BLaER1 (cell line): Measurements from ENCODE around the gene CBX3.
"Not testable (repeated sequence)": the region's sequence is repeated elsewhere in the genome, so short reads cannot be mapped to it uniquely, and the experiment has no call there.

ENCODE experiments used
- H3K27ac ChIP-seq: shearing (Covaris generic); formaldehyde crosslinking; 2 replicates; pipeline ENCODE4 v1.8.1; 2022
- H3K27me3 ChIP-seq: shearing (Covaris generic); formaldehyde crosslinking; 2 replicates; pipeline ENCODE4 v1.8.1; 2022
- H3K36me3 ChIP-seq: shearing (Covaris generic); formaldehyde crosslinking; 2 replicates; pipeline ENCODE4 v1.8.1; 2022
- H3K4me1 ChIP-seq: shearing (Covaris generic); formaldehyde crosslinking; 2 replicates; pipeline ENCODE4 v1.8.1; 2022
- H3K4me2 ChIP-seq: shearing (Covaris generic); formaldehyde crosslinking; 2 replicates; pipeline ENCODE4 v1.8.1; 2022
- H3K4me3 ChIP-seq: shearing (Covaris generic); formaldehyde crosslinking; 2 replicates; pipeline ENCODE4 v1.8.1; 2022
- H3K9ac ChIP-seq: shearing (Covaris generic); formaldehyde crosslinking; 2 replicates; pipeline ENCODE4 v1.8.1; 2022
- H3K9me3 ChIP-seq: shearing (Covaris generic); formaldehyde crosslinking; 2 replicates; pipeline ENCODE4 v1.8.1; 2022
- H4K20me1 ChIP-seq: shearing (Covaris generic); formaldehyde crosslinking; 2 replicates; pipeline ENCODE4 v1.8.1; 2022
- Cebpa-rat ChIP-seq: shearing (Covaris generic); IDR thresholded peaks from 2 replicates; pipeline ENCODE4 v1.8.1; 2022

Gene CBX3

DNA sequence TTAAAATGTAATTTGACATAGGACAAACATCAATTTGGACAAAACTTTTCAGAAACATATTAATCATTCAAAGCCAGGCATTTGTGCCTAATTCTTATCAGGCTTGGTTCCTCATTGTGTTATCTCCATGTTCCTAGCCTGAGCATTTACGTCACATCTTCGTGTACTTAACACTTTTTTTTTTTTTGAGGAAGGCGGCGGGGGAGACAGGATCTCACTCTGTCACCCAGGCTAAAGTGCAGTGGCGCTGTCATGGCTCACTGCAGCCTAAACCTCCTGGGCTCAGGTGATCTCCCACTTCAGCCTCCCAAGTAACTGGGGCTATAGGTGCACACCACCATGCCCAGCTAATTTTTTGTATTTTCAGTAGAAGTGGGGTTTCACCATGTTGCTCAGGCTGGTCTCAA lies 20.8 kb upstream of the CBX3 start:
- H3K9me3 ChIP-seq: 0 out of 2 replicates have a peak, but pooled peaks cover 4% of the 10 kb centered on the region
- no peak overlapping the region for H3K4me2 ChIP-seq
- no peaks in the 10 kb centered on the region for H3K4me1 ChIP-seq
- peaks cover 47% of the 10 kb centered on the region for H4K20me1 ChIP-seq
- no peak overlapping the region for H3K9ac ChIP-seq
- H3K27me3 ChIP-seq: no peaks in the 10 kb centered on the region
- H3K4me3 ChIP-seq: no peak overlapping the region
- H3K27ac ChIP-seq: no peak overlapping the region
- no peak for TF ChIP-seq Cebpa-rat
- H3K36me3 ChIP-seq: peaks cover 22% of the 10 kb centered on the region; the same call in 1 of the 2 replicates

DNA sequence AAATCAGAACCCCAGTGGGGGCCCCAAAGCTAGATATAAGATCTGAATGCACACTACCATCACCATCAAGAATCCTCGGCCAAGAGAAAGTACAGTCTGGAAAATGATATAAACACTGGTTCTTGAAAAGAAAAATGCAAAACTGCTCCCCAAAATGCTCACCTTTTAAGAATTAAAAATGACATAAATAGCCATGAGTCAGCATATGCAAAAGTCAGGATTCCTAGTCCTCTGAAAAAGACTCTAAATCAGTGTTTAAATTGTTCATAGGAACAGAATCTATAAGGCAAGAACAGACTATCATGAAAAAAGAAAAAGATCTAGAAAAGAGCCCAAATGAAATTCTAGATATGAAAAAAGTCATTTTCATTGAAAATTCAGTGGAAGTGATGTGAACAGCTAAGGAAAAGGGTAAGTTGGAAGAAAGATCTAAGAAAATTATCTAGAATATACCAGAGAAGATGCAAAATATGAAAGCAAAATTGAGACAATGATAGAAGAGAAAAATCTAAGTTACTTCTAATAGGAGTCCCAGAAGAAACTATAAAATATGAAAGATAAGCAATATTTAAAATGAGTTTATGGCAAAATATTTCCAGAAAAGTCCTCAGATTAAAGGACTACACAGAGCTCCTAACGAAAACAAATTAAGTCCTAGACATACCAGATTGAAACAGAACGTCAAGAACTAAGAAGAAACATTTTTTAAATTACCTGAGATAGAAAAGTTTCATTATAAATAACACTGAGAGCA lies 19.9 kb upstream of the CBX3 start:
- H3K36me3 ChIP-seq: peaks cover 22% of the 10 kb centered on the region; the same call in 1 of the 2 replicates
- TF ChIP-seq Cebpa-rat: no peak
- H4K20me1 ChIP-seq: peaks cover 56% of the 10 kb centered on the region
- no peak overlapping the region for H3K9ac ChIP-seq
- H3K27ac ChIP-seq: no peak overlapping the region
- no peak overlapping the region for H3K4me3 ChIP-seq
- no peaks in the 10 kb centered on the region for H3K4me1 ChIP-seq
- no peak overlapping the region for H3K4me2 ChIP-seq
- 0 out of 2 replicates have a peak, but pooled peaks cover 4% of the 10 kb centered on the region for H3K9me3 ChIP-seq
- H3K27me3 ChIP-seq: no peaks in the 10 kb centered on the region

DNA sequence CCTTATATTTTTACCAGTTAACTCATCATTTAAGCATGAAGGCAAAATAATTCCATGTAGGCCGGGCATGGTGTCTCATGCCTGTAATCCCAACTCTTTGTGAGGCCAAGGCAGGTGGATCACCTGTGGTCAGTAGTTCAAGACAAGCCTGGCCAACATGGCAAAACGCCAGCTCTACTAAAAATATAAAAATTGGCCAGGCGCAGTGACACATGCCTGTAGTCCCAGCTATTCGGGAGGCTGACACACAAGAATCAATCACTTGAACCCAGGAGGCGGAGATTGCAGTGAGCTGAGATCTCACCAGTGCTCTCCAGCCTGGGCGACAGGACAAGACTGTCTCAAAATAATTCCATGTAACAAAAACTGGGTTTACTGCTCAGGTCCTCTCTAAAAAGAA lies 19.3 kb upstream of the CBX3 start:
- Histone ChIP-seq H3K9ac (no peak overlapping the region), H3K9me3 (0 out of 2 replicates have a peak, but pooled peaks cover 2% of the 10 kb centered on the region), H4K20me1 (peaks cover 62% of the 10 kb centered on the region), H3K36me3 (peaks cover 22% of the 10 kb centered on the region; the same call in 1 of the 2 replicates), H3K4me2 (no peak overlapping the region), H3K27me3 (no peaks in the 10 kb centered on the region), H3K27ac (no peak overlapping the region), H3K4me3 (no peak overlapping the region), H3K4me1 (no peaks in the 10 kb centered on the region)
- TF ChIP-seq Cebpa-rat: no peak

DNA sequence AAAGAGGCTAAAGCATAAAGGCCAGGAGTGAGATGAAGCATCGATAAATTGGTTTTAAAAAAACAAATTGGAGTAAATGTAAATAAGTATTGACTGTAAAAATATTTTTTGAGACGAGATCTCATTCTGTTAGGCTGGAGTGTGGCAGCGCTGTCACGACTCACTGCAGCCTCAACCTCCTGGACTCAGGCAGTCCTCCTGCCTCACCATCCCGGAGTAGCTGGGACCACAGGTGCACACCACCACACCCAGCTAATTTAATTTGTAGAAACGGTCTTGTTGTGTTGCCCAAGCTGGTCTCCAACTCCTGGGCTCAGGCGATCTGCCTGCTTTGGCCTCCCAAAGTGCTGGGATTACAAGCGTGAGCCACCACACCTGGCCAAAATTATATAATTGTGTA lies 18.8 kb upstream of the CBX3 start:
- Histone ChIP-seq H4K20me1 (peaks cover 66% of the 10 kb centered on the region), H3K36me3 (peaks cover 24% of the 10 kb centered on the region), H3K27ac (no peak overlapping the region), H3K4me1 (no peaks in the 10 kb centered on the region), H3K4me3 (no peak overlapping the region), H3K4me2 (no peak overlapping the region), H3K27me3 (no peaks in the 10 kb centered on the region), H3K9me3 (no peaks in the 10 kb centered on the region), H3K9ac (no peak overlapping the region)
- no peak for TF ChIP-seq Cebpa-rat

DNA sequence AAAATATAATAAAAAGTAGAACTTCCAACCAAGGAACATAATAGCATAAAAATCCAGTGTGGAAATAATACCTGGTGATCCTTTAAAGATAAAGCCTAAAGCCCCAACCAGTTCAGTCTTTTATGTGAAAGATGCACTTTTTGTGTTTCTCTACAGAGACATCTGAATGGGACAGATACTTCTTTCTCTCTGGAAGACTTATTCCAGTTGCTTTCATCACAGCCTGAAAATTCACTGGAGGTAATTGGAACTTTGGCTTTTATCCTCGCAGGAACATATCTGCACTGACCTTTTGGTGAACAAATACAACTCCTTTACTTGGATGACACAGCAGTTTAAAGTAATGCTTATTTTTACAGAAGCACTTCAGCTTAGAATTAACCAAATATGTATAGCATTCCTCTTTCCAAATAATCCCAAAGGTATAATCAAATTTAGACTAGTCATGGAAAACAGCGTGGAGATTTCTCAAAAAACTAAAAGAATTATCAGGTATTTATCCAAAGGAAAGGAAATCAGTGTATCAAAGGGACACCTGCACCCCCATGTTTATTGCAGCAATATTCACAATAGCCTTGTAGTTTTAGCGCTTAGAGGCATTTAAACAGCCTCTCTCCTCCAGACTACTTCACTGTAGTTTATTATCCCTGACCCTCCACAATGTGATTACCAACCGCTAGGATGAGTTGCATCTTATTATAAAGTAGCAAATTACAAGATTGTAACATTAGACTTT lies 17.8 kb upstream of the CBX3 start:
- no peak overlapping the region for H3K27ac ChIP-seq
- no peaks in the 10 kb centered on the region for H3K9me3 ChIP-seq
- H3K27me3 ChIP-seq: no peaks in the 10 kb centered on the region
- peaks cover 76% of the 10 kb centered on the region for H4K20me1 ChIP-seq
- H3K9ac ChIP-seq: no peak overlapping the region
- H3K36me3 ChIP-seq: peaks cover 28% of the 10 kb centered on the region
- no peak overlapping the region for H3K4me2 ChIP-seq
- no peaks in the 10 kb centered on the region for H3K4me1 ChIP-seq
- no peak for TF ChIP-seq Cebpa-rat
- H3K4me3 ChIP-seq: no peak overlapping the region

DNA sequence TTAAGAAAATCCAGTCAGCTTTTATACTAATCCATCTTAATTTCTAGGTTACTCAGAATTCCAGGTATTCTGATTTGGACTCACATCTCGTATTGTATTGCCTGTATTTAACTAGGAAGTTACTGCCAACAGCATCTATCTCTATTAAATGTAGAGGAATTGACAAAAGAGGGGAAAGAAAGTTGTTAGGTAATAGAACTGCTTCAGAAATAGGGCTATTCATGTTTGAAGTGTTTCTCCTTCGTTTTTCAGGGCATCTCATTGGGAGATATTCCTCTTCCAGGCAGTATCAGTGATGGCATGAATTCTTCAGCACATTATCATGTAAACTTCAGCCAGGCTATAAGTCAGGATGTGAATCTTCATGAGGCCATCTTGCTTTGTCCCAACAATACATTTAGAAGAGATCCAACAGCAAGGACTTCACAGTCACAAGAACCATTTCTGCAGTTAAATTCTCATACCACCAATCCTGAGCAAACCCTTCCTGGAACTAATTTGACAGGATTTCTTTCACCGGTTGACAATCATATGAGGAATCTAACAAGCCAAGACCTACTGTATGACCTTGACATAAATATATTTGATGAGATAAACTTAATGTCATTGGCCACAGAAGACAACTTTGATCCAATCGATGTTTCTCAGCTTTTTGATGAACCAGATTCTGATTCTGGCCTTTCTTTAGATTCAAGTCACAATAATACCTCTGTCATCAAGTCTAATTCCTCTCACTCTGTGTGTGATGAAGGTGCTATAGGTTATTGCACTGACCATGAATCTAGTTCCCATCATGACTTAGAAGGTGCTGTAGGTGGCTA lies 17.1 kb upstream of the CBX3 start:
- H3K27me3 ChIP-seq, H3K4me3 ChIP-seq, H3K4me2 ChIP-seq, H3K4me1 ChIP-seq, H3K9me3 ChIP-seq, H3K9ac ChIP-seq, H3K27ac ChIP-seq: not testable (repeated sequence)
- peaks cover 28% of the 10 kb centered on the region for H3K36me3 ChIP-seq
- peaks cover 84% of the 10 kb centered on the region for H4K20me1 ChIP-seq

DNA sequence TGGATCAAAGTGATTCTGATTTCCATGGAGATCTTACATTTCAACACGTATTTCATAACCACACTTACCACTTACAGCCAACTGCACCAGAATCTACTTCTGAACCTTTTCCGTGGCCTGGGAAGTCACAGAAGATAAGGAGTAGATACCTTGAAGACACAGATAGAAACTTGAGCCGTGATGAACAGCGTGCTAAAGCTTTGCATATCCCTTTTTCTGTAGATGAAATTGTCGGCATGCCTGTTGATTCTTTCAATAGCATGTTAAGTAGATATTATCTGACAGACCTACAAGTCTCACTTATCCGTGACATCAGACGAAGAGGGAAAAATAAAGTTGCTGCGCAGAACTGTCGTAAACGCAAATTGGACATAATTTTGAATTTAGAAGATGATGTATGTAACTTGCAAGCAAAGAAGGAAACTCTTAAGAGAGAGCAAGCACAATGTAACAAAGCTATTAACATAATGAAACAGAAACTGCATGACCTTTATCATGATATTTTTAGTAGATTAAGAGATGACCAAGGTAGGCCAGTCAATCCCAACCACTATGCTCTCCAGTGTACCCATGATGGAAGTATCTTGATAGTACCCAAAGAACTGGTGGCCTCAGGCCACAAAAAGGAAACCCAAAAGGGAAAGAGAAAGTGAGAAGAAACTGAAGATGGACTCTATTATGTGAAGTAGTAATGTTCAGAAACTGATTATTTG lies 16.3 kb upstream of the CBX3 start:
- H3K4me3 ChIP-seq: no peak overlapping the region
- H3K27ac ChIP-seq: no peak overlapping the region
- H3K9me3 ChIP-seq: no peaks in the 10 kb centered on the region
- peaks cover 36% of the 10 kb centered on the region for H3K36me3 ChIP-seq
- no peak overlapping the region for H3K9ac ChIP-seq
- no peak for TF ChIP-seq Cebpa-rat
- H3K27me3 ChIP-seq: no peaks in the 10 kb centered on the region
- H3K4me1 ChIP-seq: no peaks in the 10 kb centered on the region
- H4K20me1 ChIP-seq: peaks cover 84% of the 10 kb centered on the region
- no peak overlapping the region for H3K4me2 ChIP-seq

DNA sequence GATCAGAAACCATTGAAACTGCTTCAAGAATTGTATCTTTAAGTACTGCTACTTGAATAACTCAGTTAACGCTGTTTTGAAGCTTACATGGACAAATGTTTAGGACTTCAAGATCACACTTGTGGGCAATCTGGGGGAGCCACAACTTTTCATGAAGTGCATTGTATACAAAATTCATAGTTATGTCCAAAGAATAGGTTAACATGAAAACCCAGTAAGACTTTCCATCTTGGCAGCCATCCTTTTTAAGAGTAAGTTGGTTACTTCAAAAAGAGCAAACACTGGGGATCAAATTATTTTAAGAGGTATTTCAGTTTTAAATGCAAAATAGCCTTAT lies 15.7 kb upstream of the CBX3 start:
- Histone ChIP-seq H3K27ac (no peak overlapping the region), H3K4me1 (no peaks in the 10 kb centered on the region), H3K4me3 (no peak overlapping the region), H3K36me3 (peaks cover 41% of the 10 kb centered on the region), H3K9me3 (no peaks in the 10 kb centered on the region), H3K4me2 (no peak overlapping the region), H3K27me3 (no peaks in the 10 kb centered on the region), H4K20me1 (peaks cover 84% of the 10 kb centered on the region), H3K9ac (no peak overlapping the region)
- TF ChIP-seq Cebpa-rat: no peak
